GM21528 (cell line): Measurements from ENCODE around the gene ELAVL2.
"Not testable (repeated sequence)": the region's sequence is repeated elsewhere in the genome, so short reads cannot be mapped to it uniquely, and the experiment has no call there.

Source experiments
- ATAC-seq: cut with Tn5 transposase; IDR thresholded peaks from one replicate; pipeline ENCODE4 v1.9.1; 2021; ENCODE audit warnings: mild to moderate bottlenecking, moderate library complexity; ENCODE audit not compliant: unreplicated experiment, low FRiP score

ELAVL2 gene

GRCh38 chr9:23730364-23730763, 95.7 kb downstream of the ELAVL2 start:
- ATAC-seq = no peak

- no peak for ATAC-seq
These were observed 97.3 kb downstream of the ELAVL2 start for GRCh38 chr9:23728736-23729135.

GRCh38 chr9:23725279-23725946, 100.6 kb downstream of the ELAVL2 start:
- ATAC-seq = no peak

GRCh38 chr9:23723672-23724071, 102.4 kb downstream of the ELAVL2 start:
- ATAC-seq = no peak

- not testable (repeated sequence) for ATAC-seq
These were observed 103.0 kb downstream of the ELAVL2 start for GRCh38 chr9:23723048-23723447.

GRCh38 chr9:23721466-23721865, 104.6 kb downstream of the ELAVL2 start:
- ATAC-seq = no peak

- no peak for ATAC-seq
These were observed 108.5 kb downstream of the ELAVL2 start for GRCh38 chr9:23717505-23717904.

- ATAC-seq = no peak
These were observed 118.8 kb downstream of the ELAVL2 start for GRCh38 chr9:23707249-23707648.

GRCh38 chr9:23702311-23702922, 123.6 kb downstream of the ELAVL2 start:
- ATAC-seq = no peak

GRCh38 chr9:23701291-23701690, 124.7 kb downstream of the ELAVL2 start:
- no peak for ATAC-seq

GRCh38 chr9:23700359-23700758, 125.7 kb downstream of the ELAVL2 start:
- no peak for ATAC-seq

- ATAC-seq = no peak
These were observed 127.9 kb downstream of the ELAVL2 start for GRCh38 chr9:23698161-23698560.

GRCh38 chr9:23695572-23695971, 130.5 kb downstream of the ELAVL2 start:
- ATAC-seq = no peak

GRCh38 chr9:23693374-23693773, 132.7 kb downstream of the ELAVL2 start:
- no peak for ATAC-seq

- ATAC-seq = no peak
These were observed 139.1 kb downstream of the ELAVL2 start for GRCh38 chr9:23686896-23687295.

GRCh38 chr9:23686257-23686656, 139.8 kb downstream of the ELAVL2 start:
- ATAC-seq = no peak

GRCh38 chr9:23683611-23684061, 142.4 kb downstream of the ELAVL2 start:
- ATAC-seq = no peak

- ATAC-seq = no peak
These were observed 143.1 kb downstream of the ELAVL2 start for GRCh38 chr9:23682891-23683431.

- no peak for ATAC-seq
These were observed 143.7 kb downstream of the ELAVL2 start for GRCh38 chr9:23682352-23682751.

- no peak for ATAC-seq
These were observed 148.6 kb downstream of the ELAVL2 start for GRCh38 chr9:23677446-23677845.

GRCh38 chr9:23674016-23674585, 151.9 kb downstream of the ELAVL2 start:
- no peak for ATAC-seq

GRCh38 chr9:23672151-23672550, 153.9 kb downstream of the ELAVL2 start:
- ATAC-seq = no peak
